Measurements from ENCODE around the gene COA8. TPM values are rescaled to one million over a fixed set of nuclear protein-coding genes. Genes with fewer than 3 reads are reported as not detected.
A peak's percentile ranks its signal among the peaks of the same experiment; 100 is the strongest.
"Not testable (repeated sequence)": the region's sequence is repeated elsewhere in the genome, so short reads cannot be mapped to it uniquely, and the experiment has no call there.

COA8 gene
- total RNA-seq, 1 donor from 2014 or later: 24.0 TPM

- no peak for DNase-seq (ENCODE audit: low read depth in 2 of 2)
Measured at GRCh38 chr14:103569408-103569807, 6.6 kb downstream of the COA8 start.

DNA sequence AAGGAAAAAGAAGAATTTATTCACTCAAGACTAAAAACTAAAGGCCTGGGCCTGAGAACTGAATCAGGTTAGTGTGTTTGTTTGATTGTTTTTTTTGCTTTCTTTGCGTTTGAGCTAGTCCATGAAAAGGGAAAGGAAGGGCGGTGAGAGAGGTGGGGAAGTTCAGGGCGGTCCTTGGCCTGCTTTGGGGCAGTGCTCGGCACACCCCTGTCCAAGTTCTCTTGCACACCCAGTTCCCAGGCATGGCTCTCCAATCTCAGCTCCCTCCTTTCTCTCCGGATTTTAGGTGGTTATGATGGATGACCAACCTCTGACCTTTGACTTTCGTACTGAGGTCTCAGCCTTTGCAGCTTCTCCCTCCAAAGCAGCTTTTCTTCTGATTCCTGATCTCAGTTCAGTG lies 11.3 kb downstream of the COA8 start:
- no peak for DNase-seq (ENCODE audit: low read depth in 2 of 2)

DNA sequence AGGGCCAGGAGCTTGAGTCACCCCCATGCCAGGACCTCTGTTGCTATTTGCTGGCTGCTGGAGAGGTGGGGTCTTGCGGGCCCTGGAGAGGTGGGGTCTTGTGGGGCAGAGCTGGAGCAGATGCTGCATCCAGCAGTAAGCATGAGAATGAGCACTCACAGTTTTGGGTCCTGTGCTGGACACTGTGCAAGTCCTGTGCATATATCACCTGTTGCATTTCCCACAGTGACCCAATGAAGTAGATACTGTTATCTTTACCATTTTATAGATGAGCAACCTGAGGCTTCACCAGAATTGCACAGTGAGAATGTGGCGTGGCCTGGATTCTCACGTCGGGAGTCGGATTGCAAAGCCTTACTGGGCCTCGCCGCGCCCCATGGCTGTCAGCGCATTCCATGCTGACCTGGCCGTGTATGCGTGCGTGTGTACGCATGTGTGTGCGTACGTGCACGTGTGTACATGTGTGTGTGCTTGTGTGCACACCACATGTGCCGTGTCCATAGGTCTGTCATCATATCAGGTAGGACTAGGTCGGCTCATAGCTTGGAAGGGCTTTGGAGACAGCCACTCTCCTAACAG lies 12.0 kb downstream of the COA8 start:
- DNase-seq (ENCODE audit: low read depth in 2 of 2): no peak

- peak; percentile 88 to 96 for DNase-seq (ENCODE audit: low read depth in 2 of 2)
Measured at GRCh38 chr14:103576371-103577024, 13.7 kb downstream of the COA8 start.

DNA sequence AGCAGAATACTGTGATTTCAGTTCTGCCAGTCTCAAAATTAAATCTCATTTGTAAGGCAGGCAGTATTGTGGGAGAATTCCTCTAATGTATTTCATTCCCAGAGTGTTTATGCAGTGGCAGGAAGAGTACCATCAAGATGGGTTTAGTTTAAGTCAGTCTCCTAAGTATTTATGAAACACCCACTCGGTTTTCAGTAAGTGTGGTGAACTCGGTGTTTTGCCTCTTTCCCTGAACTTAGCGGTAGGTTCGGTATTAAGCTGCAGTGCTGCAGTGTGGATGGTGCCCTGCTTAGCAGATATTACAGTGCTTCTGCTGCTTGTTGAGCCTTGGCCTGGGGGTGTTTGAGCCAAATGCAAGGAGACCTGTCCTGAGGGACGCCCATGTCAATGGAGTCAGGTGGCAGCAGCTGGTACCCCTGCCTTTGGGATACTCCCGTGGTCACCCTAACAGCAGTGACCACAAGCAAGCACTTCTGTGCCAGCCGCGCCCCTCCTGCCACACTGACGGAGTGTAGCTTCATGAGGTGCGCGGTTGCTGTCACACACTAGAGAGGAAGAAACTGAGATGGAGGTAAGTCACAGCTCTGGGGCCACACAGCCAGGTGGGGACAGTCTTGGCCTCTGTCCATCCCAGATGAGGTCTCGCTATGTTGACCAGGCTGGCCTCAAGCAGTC lies 15.8 kb downstream of the COA8 start:
- no peak for DNase-seq (ENCODE audit: low read depth in 2 of 2)

GRCh38 chr14:103581206-103581605 lies 18.4 kb downstream of the COA8 start:
- no peak for DNase-seq (ENCODE audit: low read depth in 2 of 2)

DNA sequence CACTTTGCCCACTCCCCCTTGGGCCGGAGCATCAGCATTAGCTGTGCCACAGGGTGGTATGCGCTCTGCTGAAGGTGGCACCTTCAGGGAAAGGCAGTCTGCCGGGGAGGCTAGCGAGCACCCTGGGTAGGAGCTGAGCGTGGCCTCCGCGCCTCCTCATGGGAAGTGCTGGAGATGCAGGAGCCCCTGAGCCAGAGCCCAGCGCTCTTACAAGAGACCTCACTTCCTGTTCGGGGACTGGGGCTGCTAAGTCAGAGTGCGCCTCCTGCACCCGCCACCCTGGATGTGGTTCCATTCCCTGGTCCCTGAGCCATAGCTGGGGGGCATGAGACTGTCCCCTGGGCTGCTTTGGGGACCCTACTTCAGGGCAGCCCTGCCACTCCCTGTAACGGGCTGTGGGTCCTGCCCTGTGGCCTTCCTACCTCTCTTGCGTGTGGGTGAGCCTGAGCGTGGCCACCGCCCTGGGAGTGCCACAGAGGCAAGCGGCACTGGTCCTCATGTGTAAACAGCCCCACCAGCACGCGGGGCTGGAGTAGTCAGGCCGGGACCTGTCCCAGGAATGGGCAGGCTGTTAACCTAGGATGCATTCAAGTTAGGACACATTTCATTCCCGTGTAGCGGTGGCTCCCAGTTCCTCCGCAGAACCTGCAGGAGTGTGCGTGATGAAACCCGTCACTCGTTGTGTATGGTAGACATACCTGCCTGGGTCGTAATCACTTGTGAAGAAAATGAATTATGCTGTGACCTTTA lies 19.4 kb downstream of the COA8 start:
- no peak for DNase-seq (ENCODE audit: low read depth in 2 of 2)

DNA sequence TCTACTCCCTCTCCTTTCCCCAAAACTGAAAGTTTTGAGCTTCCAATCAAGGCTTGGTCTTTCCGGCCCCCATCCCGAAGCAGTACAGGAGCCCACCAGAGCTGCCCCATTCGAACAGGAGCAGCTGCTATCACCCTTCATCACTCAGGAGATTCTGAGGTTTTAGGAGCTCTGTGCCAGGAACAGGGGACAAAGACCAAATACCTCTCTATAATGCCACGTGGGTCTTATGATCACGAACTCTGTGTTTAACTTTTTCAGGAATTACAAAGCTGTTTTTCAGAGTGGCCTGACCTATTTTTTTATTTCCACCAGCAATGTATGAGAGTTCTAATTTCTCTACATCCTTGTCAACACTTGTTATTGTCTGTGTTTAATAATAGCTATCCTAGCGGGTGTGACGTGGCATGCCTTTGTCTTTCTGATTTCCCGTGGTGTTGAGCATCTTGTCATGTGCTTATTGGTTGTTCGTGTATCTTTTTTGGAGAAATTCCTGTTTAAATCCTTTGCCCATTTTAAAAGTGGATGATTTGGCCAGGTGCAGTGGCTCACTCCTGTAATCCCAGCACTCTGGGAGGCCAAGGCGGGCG lies 21.7 kb downstream of the COA8 start:
- peak; percentile 79 to 86 for DNase-seq (ENCODE audit: low read depth in 2 of 2)

DNA sequence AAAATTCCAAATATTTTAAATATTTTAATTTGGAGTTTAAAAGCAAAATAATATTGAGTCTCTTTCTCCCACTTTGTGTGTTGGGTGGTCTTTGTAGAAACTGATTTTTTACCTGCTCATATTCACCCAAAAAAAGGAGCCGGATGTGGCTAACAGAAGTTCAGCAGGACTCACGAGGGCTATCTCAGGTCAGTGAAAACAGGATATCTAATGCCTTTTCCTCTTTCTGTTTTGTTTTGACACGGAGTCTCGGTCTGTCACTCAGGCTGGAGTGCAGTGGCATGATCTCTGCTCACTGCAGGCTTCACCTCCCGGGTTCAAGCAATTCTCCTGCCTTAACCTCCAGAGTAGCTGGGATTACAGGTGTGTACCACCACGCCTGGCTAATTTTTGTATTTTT lies 30.8 kb downstream of the COA8 start:
- DNase-seq (ENCODE audit: low read depth in 2 of 2): peak; percentile 20 to 53

- DNase-seq (ENCODE audit: low read depth in 2 of 2): no peak
Measured at GRCh38 chr14:103594265-103594664, 31.5 kb downstream of the COA8 start.

DNA sequence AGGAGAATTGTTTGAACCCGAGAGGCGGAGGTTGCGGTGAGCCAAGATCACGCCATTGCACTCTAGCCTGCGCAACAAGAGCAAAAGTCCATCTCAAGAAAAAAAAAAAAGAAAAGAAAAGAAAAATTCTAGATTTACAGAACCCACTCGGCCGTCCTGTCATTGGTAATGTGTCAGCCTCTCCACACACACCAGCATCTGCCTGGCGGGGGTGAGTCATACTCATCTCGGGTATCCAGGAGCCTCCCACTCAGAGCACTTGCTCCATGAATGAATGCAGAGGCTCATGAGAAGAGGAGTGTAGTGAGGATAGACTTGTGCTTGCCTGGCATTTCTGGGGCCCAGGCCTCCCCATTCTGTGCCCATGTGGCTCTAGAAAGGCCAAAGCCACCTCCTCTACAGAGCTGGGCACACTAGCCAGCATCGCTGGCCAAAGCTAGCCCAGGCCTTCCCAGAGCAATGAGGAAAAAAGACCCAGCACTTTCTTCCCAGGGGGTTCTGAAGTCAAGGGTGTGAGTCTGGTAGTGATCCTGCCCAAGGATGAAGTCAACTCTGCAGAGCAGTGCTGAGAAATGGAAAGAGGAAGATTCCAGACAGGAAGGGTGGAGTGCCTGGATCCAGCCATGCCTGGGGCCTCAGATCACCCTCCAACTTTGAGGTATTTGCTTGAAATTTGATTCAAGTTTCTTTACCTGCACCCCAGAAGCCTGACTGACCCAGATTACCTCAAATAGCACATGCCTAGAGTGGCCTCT lies 35.0 kb downstream of the COA8 start:
- peak in 1 of 2 donors; percentile 50 for DNase-seq (ENCODE audit: low read depth in 2 of 2)

GRCh38 chr14:103600503-103600902 lies 37.7 kb downstream of the COA8 start:
- no peak for DNase-seq (ENCODE audit: low read depth in 2 of 2)

- DNase-seq (ENCODE audit: low read depth in 2 of 2): no peak
Measured at GRCh38 chr14:103604620-103605019, 41.9 kb downstream of the COA8 start.

DNA sequence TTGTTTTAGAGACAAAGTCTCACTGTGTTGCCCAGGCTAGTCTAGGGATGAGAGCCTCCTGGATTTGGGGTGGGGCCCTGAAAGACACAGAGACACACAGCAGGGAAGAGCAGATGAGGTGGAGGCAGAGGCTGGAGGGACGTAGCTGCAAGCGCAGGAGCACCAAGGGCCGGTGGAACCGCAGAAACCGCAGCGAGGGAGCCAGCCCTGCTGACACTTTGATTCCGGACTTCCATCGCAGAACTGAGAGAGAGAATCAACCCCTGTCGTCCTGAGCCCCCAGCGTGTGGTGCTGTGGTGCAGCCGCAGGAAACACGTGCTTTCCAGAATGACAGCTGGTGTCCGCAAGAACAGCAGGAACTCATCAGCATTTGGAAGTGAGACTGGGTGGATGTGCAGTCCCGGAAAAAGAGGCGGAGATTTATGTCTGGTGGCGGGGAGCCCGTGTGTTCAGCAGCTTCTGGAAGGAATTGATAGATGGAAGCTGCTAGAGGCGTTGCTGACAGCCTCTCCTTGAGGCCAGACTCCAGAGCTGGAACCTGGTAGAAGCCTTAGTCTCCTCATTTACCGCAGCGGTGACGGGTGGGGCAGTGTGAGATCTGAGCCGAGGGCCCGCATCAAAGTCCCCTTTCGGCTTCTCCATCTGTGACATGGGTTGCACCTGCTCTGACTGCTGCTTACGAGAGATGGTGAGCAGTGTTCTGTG lies 44.4 kb downstream of the COA8 start:
- peak; percentile 74 to 77 for DNase-seq (ENCODE audit: low read depth in 2 of 2)

DNA sequence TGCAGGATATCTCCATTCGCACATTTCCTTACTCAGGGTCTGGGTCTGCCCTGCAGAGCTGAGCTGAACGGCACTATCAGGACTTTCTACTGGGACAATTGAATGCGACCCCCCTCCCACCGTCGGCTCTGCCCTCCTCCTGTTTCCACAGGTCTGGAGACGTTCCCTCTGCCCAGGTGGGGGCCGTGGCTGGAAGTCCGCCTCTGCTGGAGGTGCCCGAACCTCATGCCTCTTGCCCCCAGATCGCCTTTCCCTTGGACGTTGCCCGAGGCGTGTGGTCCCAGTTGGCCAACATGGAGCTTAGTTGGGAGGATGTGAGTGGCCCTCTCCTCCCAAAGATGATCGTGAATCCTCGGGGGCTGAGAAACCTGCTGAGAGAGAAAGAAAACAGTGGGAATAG lies 45.1 kb downstream of the COA8 start:
- DNase-seq (ENCODE audit: low read depth in 2 of 2): no peak

DNA sequence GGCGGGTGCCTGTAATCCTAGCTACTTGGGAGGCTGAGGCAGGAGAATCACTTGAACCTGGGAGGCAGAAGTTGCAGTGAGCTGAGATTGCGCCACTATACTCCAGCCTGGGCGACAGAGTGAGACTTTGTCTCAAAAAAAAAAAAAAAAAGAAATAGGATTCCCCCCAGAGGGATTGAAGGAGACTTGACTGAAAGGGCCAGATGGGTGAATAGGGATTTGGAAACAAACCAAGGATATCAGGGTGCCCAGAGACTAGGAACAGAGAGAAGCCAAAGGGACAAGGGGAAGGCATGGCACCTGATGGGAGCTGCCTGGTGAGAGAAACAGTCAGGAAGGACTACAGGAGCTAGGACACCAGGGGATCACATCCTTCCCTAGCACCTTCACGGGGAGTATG lies 46.3 kb downstream of the COA8 start:
- not testable (repeated sequence) for DNase-seq (ENCODE audit: low read depth in 2 of 2)

GRCh38 chr14:103611215-103611614 lies 48.5 kb downstream of the COA8 start:
- DNase-seq (ENCODE audit: low read depth in 2 of 2): no peak

DNA sequence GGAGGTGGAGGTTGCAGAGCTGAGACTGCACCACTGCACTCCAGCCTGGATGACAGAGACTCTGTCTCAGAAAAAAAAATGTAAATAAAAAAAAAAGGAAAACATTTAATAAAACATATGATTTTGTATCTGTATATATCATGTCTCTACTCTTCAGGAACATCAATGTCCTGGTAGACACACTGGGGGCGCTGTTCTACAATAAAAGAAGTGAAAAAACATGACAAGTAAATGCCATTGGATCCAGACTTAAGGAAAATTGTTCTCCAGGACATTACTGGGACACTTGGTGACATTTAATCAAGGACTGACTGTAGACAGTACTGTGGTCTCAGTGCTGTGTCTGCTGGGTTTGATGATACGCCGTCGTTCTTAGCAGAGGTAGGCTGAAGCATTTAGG lies 50.8 kb downstream of the COA8 start:
- DNase-seq (ENCODE audit: low read depth in 2 of 2): peak in 1 of 2 donors; percentile 51

DNA sequence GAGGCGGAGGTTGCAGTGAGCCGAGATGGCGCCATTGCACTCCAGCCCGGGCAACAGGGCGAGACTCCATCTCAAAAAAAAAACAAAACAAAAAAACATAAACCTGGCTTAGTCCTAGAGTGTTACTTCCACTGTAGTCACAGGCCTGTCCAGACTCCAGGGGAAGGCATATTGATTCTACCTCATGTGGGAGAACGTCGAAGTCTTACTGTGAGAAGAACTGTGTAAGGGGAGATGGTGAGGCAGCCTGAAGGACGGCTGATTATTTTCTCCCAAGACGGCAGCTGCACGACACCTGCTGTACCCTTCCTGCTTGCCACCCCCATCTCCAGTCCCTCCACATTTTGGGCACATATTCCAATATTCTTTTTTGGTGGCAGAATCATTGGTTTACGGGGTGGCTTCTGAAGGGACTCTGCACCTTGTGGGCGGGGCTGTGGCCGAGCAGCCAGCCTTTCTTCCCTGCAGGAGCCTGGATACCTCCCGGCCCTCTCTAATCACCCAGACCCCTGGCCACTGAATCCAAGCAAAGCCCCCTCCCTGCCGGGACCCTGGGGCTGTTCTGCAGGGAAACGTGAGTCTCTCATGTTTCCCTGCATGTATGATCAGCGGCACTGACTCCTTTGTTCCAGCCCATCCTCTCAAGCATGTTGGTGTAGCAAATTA lies 54.0 kb downstream of the COA8 start:
- no peak for DNase-seq (ENCODE audit: low read depth in 2 of 2)

GRCh38 chr14:103619057-103619456 lies 56.3 kb downstream of the COA8 start:
- no peak for DNase-seq (ENCODE audit: low read depth in 2 of 2)
